ENCODE results near the gene CCDC201.

Gene CCDC201

GRCh38 chr7:45892407-45893035 is 19.6 kb upstream of the CCDC201 start:
- no peak for DNase-seq

DNA sequence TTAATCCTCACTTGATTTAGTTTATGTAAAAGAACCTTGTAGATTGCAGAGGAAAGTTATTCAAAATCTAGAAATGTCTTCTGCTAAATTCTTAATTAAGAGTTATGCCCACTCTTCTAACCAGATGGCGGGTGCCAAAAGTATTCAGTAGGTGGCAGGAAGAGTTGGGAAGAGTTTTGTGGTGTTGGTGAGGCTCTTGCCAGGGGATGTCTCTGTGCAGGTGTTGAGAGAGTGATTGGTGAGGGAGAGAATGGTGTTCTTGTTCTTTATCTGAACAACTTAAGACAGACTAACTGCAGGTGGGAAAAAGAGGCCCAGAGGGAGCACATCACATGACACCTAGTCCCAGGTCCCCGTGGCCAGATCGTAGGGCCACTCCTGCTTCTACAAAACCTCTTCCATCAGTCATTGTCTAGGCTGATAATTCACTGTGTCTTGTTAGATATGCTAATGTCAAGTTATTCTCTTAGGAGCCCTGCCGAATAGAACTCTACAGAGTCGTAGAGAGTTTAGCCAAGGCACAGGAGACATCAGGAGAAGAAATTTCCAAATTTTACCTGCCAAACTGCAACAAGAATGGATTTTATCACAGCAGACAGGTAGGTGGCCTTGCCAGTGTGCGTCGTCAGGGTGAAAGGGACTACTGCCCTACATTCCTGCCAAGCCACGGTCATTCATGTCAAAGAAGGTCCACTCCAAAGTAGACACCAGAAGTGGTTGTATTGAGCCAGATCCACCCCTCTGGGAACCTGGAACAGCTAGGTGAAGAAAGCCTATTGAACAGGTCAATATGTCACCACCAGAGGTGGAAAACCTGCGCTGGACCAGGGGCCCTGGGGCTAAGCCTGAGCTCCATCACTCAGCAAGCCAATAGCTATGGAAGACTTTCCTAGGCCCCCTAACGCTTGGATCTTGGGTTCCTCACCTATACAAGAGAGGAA is 18.9 kb upstream of the CCDC201 start:
- no peak for DNase-seq

DNA sequence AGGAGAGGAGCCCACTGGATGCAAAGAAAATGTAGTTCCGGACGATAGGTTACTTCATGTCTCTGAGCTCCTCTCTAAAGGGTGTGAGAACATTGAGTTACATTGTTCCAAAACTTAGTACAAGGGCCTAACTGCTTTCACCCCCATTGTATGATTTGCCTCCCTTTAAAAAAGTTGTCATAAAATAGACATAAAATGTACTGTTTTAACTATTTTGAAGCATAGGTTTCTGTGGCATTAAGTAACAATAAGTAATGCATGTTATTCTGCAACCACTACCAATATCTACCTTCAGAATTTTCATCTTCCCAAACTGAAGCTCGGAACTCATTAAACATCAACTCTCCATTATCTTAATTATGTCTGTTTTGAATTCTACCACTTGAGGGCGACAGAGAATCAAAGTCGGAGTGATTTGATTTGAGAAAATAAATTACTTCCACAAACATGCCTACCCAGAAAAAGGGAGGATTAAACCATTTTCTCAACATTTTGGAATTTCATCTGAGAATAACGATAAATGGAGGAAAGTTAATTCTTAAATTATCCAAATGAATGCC is 18.1 kb upstream of the CCDC201 start:
- no peak for DNase-seq

- DNase-seq, result no peak
Measured at GRCh38 chr7:45890125-45890901, 17.4 kb upstream of the CCDC201 start.

- DNase-seq, result no peak
Measured at GRCh38 chr7:45889367-45890067, 16.6 kb upstream of the CCDC201 start.

GRCh38 chr7:45888993-45889366 is 16.1 kb upstream of the CCDC201 start:
- no peak for DNase-seq

DNA sequence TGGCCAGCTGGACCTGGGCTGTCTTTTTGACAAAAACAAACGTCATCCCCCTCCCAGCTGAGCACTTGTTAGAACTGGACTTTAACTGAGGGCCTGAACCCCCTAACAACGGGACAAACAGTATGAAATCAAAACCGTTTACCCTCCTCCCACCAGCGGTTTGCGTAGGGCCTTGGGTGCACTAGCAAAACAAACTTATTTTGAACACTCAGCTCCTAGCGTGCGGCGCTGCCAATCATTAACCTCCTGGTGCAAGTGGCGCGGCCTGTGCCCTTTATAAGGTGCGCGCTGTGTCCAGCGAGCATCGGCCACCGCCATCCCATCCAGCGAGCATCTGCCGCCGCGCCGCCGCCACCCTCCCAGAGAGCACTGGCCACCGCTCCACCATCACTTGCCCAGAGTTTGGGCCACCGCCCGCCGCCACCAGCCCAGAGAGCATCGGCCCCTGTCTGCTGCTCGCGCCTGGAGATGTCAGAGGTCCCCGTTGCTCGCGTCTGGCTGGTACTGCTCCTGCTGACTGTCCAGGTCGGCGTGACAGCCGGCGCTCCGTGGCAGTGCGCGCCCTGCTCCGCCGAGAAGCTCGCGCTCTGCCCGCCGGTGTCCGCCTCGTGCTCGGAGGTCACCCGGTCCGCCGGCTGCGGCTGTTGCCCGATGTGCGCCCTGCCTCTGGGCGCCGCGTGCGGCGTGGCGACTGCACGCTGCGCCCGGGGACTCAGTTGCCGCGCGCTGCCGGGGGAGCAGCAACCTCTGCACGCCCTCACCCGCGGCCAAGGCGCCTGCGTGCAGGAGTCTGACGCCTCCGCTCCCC is 15.5 kb upstream of the CCDC201 start, which contains the start of gene IGFBP1:
Gene IGFBP1 (plus strand): TSS at position 304 of the 808 bp plus-strand sequence. CDS start 165 bp downstream, at position 469.
- no peak for DNase-seq

GRCh38 chr7:45886931-45887667 is 14.2 kb upstream of the CCDC201 start:
- no peak for DNase-seq

DNA sequence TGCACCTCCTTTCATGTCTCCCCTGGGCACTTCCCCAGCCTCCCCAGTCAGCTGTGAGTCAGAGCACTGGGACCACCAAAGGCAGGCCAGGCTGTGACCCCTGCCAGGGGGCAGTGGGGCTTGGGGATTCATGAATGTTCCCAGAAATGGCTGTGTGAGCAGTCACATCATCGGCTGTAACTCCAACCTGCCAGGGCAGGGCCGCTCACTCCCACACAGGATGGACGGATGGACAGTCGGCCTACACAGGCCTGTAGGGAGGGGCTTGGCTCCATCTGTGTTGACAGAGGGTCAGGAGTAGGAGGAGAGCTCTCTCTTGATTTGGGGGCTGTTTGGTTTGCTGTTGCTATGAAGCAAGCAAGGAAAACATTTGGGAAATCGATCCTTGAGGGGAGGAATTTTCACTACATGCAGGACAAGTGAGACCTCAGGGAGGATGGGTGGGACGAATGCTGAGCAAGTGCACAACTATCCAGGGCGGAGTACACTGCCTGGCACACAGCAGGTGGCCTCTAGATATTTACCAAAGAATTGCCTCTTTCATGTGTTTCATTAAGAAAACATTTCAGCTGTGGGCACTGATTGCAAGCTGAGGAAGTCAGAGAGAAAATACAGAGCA is 12.5 kb upstream of the CCDC201 start:
- no peak for DNase-seq

DNA sequence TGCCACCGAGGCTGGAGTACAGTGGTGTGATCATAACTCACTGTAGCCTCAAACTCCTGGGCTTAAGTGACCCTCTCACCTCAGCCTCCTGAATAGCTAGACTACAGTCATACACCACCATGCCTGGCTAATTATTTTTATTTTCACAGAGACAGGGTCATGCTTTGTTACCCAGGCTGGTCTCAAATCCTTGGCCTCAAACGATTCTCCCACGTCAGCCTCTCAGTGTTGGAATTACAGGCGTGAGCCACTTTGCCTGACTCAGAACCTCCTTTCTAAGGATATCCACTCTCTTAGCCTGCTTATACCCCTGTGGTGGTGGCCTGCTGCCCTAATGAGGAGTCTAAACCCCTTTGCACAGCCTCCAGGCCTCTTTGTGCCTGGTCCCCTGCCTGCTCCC is 11.3 kb upstream of the CCDC201 start:
- DNase-seq, result no peak

DNA sequence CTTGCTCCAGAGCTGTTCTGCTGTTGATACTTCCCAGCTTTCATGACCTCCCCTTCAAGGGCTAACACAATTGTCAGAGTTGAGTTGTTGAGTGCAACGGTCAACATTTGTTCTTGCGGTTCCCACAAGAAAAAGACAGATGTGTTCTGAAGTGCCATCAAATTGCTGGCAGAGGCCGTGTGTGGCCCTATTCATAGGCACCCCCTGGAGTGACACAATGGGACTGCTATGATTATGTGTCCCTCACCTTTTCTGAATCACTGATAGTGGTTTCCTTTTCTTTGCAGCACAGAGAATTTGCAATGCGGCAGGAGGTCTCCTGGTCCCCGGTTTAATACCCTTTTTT is 9.6 kb upstream of the CCDC201 start:
- no peak for DNase-seq

GRCh38 chr7:45881759-45882464 is 9.0 kb upstream of the CCDC201 start:
- no peak for DNase-seq

DNA sequence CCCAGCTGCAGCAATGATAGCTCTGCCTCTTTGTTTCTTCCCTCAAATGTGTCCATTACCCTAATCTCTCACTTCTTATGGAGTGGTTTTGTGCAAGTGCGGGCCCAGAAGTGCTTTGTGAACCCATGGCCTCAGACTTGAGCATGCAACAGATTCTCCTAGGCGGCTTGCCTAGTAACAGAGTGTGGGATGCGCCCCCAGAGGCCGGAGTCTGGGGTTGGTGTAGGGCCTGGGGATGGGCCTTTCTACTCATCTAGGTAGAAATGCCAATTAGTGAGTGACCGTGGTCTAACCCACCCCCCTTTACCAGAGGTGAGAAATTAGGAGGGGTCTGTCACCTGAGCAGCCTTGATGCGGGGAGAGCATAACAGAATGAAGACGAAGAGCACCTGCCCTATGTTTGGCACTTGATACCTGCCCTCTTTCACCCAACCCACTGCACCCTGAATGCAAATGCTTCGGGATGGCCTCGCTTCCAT is 8.4 kb upstream of the CCDC201 start:
- DNase-seq, result no peak

DNA sequence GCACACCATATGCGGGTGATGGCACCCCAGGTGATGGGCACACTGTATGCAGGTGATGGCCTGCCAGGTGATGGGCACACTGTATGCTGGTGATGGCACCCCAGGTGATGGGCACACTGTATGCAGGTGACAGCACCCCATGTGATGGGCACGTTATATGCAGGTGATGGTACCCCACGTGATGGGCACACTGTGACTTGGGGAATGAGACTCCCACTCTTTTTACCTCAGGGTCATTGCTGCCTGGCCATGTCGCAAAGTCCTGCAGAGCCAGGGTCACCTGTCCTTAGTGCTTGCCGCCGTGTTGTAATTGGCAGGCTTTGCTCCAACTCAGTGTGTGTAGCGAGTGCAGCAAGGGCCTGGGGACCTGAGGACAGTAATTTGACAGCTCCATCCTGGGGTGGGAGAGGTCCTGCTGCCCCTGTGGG is 7.6 kb upstream of the CCDC201 start:
- DNase-seq, result no peak

DNA sequence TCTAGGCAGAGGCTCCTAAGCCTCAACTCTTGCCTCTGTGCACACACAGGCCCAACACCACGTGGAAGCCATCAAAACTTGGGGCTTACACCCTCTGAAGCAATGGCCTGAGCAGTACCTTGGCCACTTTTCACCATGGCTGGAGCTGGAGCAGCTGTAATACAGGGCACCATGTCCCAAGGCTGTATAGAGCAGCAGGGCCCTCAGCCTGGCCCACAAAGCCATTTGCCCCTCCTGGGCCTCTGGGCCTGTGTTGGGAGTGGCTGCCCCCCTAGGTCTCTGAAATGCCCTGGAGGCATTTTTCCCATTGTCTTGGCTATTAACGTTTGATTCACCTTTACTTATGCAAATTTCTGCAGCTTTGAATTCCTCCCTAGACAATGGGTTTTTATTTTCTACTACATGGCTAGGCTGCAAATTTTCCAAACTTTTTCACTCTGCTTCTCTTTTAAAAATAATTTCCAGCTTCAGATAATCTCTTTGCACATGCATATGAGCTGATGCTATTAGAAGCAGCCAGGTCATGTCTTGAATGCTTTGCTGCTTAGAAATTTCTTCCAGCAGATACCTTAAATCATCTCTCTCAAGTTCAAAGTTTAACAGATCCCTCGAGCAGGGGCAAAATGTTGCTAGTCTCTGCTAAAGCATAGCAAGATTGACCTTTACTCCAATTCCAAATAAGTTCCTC is 5.7 kb upstream of the CCDC201 start:
- DNase-seq, result no peak

DNA sequence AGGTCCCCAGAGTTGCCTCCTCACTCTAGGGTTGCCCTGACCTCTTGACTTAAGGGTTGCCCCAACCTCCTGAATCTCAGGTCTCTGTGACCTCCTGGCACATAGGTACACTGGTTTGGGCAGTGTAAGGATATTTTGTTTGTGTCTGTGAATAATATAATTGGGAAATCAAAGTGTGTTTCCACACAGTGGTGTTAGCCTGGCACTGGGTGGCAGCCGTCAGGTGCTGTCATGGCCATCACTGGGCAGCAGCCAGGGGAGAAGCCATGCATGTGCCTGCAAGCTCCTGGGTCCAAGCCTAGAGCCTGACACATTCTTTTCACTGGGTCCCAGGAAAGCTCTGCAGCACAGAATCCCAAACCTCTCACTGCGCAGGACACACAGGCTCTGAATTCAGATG is 3.6 kb upstream of the CCDC201 start:
- DNase-seq, result no peak

DNA sequence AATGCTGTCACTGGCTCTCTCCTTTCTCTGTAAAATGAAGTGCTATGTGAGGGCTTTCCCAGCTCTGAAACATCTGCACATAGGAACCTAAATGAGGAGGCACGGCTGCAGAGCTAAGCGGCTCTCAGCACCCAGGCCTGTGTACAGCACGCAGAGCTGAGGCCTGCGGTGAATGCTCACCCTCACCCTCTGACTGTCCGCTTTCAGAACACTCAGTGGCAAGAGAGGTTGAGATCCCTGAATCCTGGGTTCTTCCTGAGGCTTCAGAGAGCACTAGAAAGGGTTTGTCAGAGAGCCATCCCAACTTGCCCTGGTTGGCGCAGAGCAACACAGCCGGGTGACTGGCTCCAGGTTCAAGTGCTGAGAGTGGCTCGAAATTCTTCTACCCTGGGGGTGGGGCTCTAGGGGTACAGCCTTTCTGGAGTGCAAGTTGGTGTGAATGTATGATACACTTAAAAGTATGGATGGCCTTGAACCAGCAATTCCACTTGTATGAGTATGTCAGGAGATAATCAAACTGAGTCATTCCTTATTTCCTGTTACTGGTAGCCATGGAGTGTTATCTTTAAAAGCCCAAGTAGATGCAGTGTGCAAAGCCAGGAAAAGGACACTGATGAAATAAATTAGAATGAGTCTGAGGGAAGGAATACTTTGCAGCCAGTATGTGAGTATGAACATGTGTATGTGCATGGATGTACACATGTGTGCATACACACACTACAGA is 1.7 kb upstream of the CCDC201 start:
- DNase-seq, result no peak

- DNase-seq, result no peak
Measured at GRCh38 chr7:45873355-45873754, 473 bp upstream of the CCDC201 start.

Measured in C1 segment of cervical spinal cord (tissue), 14 donors.